GM19023 (cell line): ENCODE data around the gene CCIN.

Experiments used
- ATAC-seq: cut with Tn5 transposase; IDR thresholded peaks from one replicate; pipeline ENCODE4 v1.9.1; 2021; ENCODE audit warnings: mild to moderate bottlenecking, moderate library complexity; ENCODE audit not compliant: unreplicated experiment

CCIN gene

GRCh38 chr9:36188212-36188611 is 19.0 kb downstream of the CCIN start:
- no peak for ATAC-seq

GRCh38 chr9:36189976-36190375 is 20.8 kb downstream of the CCIN start:
- no peak for ATAC-seq

GRCh38 chr9:36190388-36191289 is 21.5 kb downstream of the CCIN start, which contains the start of gene CLTA:
Gene CLTA (plus strand): TSS chr9:36190921. CDS start chr9:36191057, 136 bp downstream.
- ATAC-seq: peak; percentile 99

DNA sequence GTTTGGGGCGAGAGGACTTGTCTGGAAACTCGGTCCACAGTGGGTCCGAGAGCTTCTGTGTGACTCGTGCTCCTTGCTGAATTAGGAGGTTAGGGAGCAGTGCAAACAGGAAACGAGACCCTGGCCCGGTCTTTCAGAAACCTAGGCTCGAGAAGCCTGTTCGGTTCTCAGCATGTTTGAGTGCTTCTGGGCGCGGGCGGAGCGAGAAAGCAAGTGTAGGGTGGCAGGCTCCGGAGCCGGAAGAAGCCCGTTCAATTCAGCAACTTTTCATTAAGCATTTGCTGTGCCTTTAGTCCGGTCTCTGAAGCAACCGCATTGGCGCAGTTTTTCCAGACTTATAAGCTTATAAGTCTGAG is 22.1 kb downstream of the CCIN start:
- ATAC-seq: peak; percentile 6

DNA sequence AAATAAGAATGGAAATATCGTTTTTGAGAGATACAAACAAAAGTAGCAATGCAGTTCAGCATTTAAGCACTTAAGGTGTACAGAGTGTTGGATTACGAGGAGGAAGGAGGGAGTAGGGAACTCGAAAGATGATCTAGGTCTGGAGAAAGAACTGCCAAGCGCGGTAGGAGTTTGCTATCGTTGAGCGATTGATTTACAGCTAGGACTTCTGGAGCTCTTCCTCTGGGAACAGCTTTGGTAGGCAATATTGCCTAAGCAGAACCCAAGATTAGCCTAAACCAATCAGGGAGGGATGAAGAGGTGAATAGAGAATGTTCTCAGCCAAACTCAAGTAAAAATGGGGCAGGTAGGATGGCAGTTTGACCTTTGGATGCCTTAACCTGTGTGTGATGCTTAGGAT is 22.5 kb downstream of the CCIN start:
- ATAC-seq: no peak

DNA sequence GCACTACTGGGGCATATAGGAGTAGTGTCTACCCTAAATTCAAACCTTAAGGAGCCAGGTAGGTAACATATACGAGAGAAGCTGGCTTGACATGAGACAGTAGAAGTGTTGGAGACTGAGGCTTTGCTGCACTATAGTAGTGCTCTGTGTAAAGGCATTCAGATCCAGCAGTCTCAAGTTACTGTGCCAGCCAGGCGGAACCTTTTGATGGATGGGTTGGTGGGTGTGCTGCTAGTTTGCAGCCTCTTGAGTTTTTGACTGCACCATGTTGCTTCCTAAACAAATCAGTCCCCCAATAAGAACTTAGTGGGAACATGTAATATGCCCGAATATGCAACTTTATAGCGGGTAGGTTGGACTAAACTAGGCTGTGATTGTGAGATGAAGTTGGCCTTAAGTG is 23.0 kb downstream of the CCIN start:
- no peak for ATAC-seq

GRCh38 chr9:36193023-36193422 is 23.8 kb downstream of the CCIN start:
- no peak for ATAC-seq

GRCh38 chr9:36194326-36195000 is 25.3 kb downstream of the CCIN start:
- no peak for ATAC-seq

DNA sequence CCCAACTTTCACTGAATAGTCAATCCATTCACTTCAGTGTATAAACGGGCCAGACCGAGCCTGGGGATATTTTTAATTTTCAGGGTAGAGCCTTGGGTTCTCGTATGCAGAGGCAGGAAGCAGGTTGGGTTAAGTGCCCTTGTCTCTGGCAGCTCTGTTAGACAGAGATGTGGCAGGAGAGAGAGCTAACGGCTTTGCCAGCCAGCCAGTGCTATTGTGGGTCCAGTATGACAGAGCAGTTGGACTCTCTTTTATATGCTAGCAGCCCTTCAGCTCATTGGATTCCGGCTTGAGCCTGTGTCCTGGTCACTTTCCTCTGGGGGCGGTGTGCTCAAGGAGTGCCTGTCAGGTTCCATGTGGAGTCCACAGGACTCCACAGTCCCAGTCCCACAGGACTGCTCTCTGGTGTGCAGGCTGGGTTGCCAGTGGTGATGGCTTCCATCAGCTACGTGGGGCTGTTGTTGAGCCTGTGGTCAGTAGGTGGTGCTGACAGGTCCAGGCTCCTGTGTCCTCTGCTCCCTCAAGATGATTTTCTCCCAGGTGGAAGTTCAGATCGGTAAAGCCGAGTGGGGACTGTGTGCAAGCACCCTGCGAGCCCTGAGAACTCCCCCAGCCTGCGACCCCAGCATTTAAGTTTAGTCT is 35.8 kb downstream of the CCIN start:
- ATAC-seq: no peak

GRCh38 chr9:36207016-36207415 is 37.8 kb downstream of the CCIN start:
- no peak for ATAC-seq

GRCh38 chr9:36207546-36208012 is 38.4 kb downstream of the CCIN start:
- ATAC-seq: no peak

DNA sequence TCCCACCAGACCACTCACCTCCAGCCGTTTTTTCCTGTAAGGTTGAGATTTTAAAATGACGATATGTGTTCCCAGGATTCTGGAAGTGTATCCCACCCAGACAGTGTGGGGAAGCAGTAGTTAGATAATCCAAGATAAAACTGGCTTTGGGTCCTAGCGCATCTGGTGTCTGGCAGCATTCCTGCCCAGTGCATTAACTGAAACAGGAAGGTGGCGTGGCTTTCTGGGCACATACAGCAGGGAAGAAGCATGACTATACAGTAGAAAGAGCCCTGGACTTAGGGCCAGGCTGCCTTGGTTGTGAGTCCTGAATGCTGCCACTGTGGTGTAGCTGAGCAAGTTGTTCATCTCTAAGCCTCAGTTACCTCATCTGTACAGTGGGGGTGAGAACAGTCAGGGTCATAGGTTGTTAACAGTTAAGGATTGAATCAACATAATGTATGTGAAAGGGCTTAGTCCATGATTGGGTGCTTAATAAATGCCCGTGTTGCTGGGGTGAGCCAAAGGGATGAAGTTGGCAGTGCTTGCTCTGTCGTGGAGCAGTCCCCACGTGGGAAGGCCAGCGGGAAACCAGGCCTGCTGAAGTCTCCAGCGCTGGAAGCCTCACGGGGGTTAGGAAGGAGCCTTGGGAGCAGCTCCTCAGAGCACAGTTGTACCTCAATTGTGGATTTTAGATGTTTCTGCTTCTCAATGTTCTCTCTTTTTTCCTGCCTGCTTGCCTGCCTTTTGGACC is 39.5 kb downstream of the CCIN start:
- ATAC-seq: no peak

DNA sequence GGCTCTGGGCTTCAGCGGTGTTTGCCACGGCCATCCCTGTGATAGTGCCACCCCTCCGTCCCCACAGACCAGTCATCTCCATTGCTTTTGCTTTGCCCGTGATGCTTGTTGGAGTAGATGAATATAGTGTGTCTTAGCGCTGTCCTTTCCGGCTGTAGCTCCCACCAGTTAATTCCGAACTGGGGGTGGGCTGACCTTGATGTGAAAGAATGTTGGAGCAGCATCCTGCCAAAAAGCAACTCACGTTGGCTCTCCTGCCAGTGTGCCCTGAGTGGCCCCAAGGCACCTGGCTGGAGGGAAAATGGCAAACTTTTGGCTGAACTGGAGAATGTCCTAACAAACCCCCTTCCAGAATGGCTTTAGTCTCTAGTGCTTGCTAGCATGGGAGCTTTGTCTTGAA is 41.5 kb downstream of the CCIN start:
- no peak for ATAC-seq

GRCh38 chr9:36211510-36211909 is 42.3 kb downstream of the CCIN start:
- ATAC-seq: no peak

- ATAC-seq: no peak
These were observed 44.2 kb downstream of the CCIN start for GRCh38 chr9:36213387-36213786.

GRCh38 chr9:36213989-36214388 is 44.8 kb downstream of the CCIN start:
- ATAC-seq: no peak

- ATAC-seq: no peak
These were observed 45.4 kb downstream of the CCIN start for GRCh38 chr9:36214571-36214970.

DNA sequence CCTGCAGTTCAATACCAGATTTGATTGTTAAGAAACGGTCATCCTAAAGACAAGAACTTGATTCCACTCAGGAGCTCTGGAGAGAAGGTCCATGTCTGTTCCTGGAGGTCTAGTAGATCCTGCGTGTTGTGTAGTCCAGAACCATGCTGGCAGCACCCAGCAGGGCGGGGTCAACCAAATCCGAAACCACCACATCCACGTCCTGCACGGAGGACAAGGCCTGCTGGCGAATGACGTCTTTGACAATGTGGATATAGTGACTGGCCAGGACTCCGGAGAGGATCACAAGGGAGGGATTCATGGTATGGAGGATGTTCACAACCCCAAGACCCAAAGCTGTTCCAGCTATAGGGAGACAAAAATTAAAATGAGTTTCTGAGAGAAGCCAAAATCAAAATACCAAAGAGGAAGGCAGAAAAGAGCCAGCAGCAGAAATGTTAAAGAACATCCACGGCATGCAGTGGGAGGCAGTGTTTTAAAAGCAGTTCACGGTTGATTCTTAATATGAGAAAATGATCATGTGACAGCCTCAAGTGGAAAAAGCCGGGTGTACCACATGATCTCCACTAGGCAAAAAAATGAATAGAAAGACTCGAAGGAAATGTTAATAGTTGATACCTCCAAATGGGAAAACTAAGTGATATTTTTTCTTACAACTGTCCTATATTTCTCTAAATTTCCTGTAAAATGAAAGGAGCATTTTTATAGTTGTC is 48.2 kb downstream of the CCIN start:
- ATAC-seq: no peak

GRCh38 chr9:36218011-36218410 is 48.8 kb downstream of the CCIN start:
- ATAC-seq: no peak

DNA sequence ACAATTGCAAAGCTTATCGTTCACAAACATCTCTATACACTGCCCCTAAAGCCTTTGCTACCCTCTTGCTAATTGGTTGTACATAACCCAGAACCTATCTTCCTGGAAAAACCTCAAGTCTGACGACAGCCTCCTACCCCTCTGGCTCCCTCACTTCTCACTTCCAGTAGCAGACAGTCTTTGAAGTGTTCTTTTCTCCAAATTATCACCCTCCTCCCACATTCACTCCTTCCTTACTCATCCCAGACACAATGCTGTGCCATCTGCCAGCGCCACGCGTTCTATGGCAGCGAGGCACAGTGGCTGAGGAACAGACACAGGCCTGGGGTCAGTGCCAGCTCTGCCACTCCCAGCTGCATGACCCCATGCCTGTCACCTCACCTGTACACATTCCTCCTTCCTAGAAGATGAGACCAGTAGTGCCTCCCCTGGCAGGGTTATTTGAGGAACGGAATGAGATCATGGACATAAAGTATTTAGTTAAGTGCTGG is 49.3 kb downstream of the CCIN start:
- no peak for ATAC-seq
